CD4-positive, alpha-beta T cell treated with Interferon gamma for 1 hour (primary cell): ENCODE data around the gene ZNF74.
"Not testable (repeated sequence)": the region's sequence is repeated elsewhere in the genome, so short reads cannot be mapped to it uniquely, and the experiment has no call there.

Experiments used
- DNase-seq: peaks from one replicate; pipeline ENCODE4 v3.0.0-alpha.2; 2020

The ZNF74 gene

GRCh38 chr22:20451129-20451778 is 57.3 kb downstream of the ZNF74 start:
- DNase-seq, result not testable (repeated sequence)

- DNase-seq, result no peak
These were observed 58.0 kb downstream of the ZNF74 start for GRCh38 chr22:20451920-20452319.

GRCh38 chr22:20453222-20453621 is 59.3 kb downstream of the ZNF74 start:
- DNase-seq, result no peak

GRCh38 chr22:20455709-20456063 is 61.7 kb downstream of the ZNF74 start:
- no peak for DNase-seq

- peak; percentile 77 for DNase-seq
These were observed 62.2 kb downstream of the ZNF74 start for GRCh38 chr22:20456064-20456721.

GRCh38 chr22:20456722-20457076 is 62.7 kb downstream of the ZNF74 start:
- no peak for DNase-seq

GRCh38 chr22:20457506-20458240 is 63.7 kb downstream of the ZNF74 start:
- DNase-seq, result no peak
